OCI-LY7 (cell line): ENCODE measurements around the gene GP2.

Experiments used
- EZH2phosphoT487 ChIP-seq: fragments of 200-600 bp; sonication (generic); IDR thresholded peaks from 2 replicates; pipeline ENCODE4 v1.6.1; 2018; ENCODE audit warnings: low read depth, borderline replicate concordance, mild to moderate bottlenecking, mixed run types, antibody characterized with exemption, low read length, moderate library complexity, mixed read lengths
- TF ChIP-seq, protein P1 (sequence below): fragments of 200-600 bp; sonication (generic); conservative IDR thresholded peaks from 2 replicates; pipeline ENCODE4 v1.5.1; 2014; ENCODE audit warnings: mild to moderate bottlenecking, antibody characterized with exemption, low read length, moderate library complexity, mixed read lengths

DNA sequence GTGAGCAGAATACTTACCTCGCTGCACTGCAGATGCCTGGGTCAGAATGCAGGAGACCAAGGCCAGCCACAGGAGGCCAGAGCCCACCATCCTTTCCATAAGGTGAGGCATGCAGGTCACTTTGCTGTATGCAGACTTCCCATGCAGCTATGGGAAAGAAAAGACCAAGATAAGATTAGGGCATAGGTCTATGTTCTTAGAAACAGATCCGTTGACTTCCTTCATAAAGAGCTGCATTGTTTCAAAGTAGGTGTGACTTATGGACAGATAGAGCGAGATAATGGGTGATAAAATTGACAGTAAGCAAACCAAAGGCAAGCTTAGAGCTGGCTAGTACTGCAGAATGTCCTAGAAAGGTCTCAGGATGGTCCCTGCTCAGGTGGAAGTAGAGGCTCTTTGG lies 992 bp downstream of the GP2 start:
- TF ChIP-seq, protein P1, sequence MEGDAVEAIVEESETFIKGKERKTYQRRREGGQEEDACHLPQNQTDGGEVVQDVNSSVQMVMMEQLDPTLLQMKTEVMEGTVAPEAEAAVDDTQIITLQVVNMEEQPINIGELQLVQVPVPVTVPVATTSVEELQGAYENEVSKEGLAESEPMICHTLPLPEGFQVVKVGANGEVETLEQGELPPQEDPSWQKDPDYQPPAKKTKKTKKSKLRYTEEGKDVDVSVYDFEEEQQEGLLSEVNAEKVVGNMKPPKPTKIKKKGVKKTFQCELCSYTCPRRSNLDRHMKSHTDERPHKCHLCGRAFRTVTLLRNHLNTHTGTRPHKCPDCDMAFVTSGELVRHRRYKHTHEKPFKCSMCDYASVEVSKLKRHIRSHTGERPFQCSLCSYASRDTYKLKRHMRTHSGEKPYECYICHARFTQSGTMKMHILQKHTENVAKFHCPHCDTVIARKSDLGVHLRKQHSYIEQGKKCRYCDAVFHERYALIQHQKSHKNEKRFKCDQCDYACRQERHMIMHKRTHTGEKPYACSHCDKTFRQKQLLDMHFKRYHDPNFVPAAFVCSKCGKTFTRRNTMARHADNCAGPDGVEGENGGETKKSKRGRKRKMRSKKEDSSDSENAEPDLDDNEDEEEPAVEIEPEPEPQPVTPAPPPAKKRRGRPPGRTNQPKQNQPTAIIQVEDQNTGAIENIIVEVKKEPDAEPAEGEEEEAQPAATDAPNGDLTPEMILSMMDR: no peak
- no peak for TF ChIP-seq EZH2phosphoT487
